HepG2 (cell line): ENCODE data around the gene CCDC142. TPM values are rescaled to one million over a fixed set of nuclear protein-coding genes. Genes with fewer than 3 reads are reported as not detected.

ENCODE experiments used
- BORCS8-MEF2B ChIP-seq: sonication (generic); formaldehyde crosslinking; IDR thresholded peaks from 2 replicates; pipeline ENCODE4 v1.8.0; 2022; ENCODE audit warnings: mild to moderate bottlenecking, missing genetic modification reagents
- ELK4 ChIP-seq: sonication (generic); formaldehyde crosslinking; IDR thresholded peaks from 2 replicates; pipeline ENCODE4 v1.9.0; 2021; ENCODE audit warnings: missing genetic modification reagents, borderline replicate concordance
- JUND ChIP-seq: sonication (generic); formaldehyde crosslinking; IDR thresholded peaks from 2 replicates; pipeline ENCODE4 v1.8.0; 2022; ENCODE audit warnings: mild to moderate bottlenecking, missing genetic modification reagents
- KAT2B ChIP-seq: fragments of 150-350 bp; IDR thresholded peaks from 2 replicates; pipeline ENCODE4 v1.6.1; 2014; ENCODE audit warnings: low read depth, low read length, borderline replicate concordance
- KLF16 ChIP-seq, 2 experiments: sonication (generic) in 1 of 2; formaldehyde crosslinking in 1 of 2; IDR thresholded peaks; 2 replicates each; pipeline versions ENCODE4 v1.6.1 to v1.8.0; 2016 to 2023; ENCODE audit warnings: missing genetic modification reagents in 2 of 2, missing compliant biosample characterization in 1 of 2
- PCBP1 ChIP-seq: fragments of 200-400 bp; formaldehyde crosslinking; IDR thresholded peaks from 2 replicates; pipeline ENCODE4 v1.6.1; 2017; ENCODE audit warnings: mild to moderate bottlenecking, low read depth, low read length, borderline replicate concordance
- PRDM4 ChIP-seq: sonication (generic); formaldehyde crosslinking; IDR thresholded peaks from 2 replicates; pipeline ENCODE4 v1.9.0; 2021; ENCODE audit warnings: missing genetic modification reagents, borderline replicate concordance
- TGIF2 ChIP-seq: IDR thresholded peaks from 2 replicates; pipeline ENCODE4 v1.6.1; 2016; ENCODE audit warnings: control low read depth, missing compliant biosample characterization
- ZNF124 ChIP-seq: sonication (generic); formaldehyde crosslinking; IDR thresholded peaks from 2 replicates; pipeline ENCODE4 v1.4.0; 2020; ENCODE audit warnings: missing genetic modification reagents
- ZNF343 ChIP-seq: sonication (generic); formaldehyde crosslinking; IDR thresholded peaks from 2 replicates; pipeline ENCODE4 v1.4.0; 2020; ENCODE audit warnings: mild to moderate bottlenecking, missing genetic modification reagents
- ZNF441 ChIP-seq: sonication (generic); formaldehyde crosslinking; IDR thresholded peaks from 2 replicates; pipeline ENCODE4 v1.7.0; 2021; ENCODE audit warnings: missing genetic modification reagents, borderline replicate concordance
- ZNF660 ChIP-seq: sonication (generic); formaldehyde crosslinking; IDR thresholded peaks from 2 replicates; pipeline ENCODE4 v1.5.1; 2020; ENCODE audit warnings: mild to moderate bottlenecking, low read depth, missing genetic modification reagents, borderline replicate concordance
- polyA plus RNA-seq, 8 experiments: library from polyadenylated mRNA; depleted of rRNA in 3 of 8; stranded (reverse) in 7 of 8; unstranded in 1 of 8; fragments of >200 nt; fragmentation: Illumina TruSeq in 4 of 8; extraction: Trizol in 4 of 8; gene quantifications; 2 replicates each; pipeline versions ENCODE4 v1.2.1 to v1.2.3, GENCODE V29; 2011 to 2016; ENCODE audit warnings: low read depth in 4 of 8, missing spikeins in 1 of 8, mixed read lengths in 1 of 8; ENCODE audit not compliant: insufficient read depth in 1 of 8
- total RNA-seq, 5 experiments: library from RNA; depleted of rRNA; stranded (reverse); fragments of >200 nt; fragmentation: Illumina TruSeq; extraction: Trizol; gene quantifications; 2 replicates each; pipeline ENCODE4 v1.2.3, GENCODE V29; 2016; ENCODE audit warnings: low read depth in 1 of 5
- TF ChIP-seq, protein P1 (sequence below), 2 experiments: IDR thresholded peaks; 2 replicates each; pipeline ENCODE4 v1.6.1; 2011 to 2012; ENCODE audit warnings: low read length in 2 of 2, borderline replicate concordance in 1 of 2, low read depth in 1 of 2, mild to moderate bottlenecking in 1 of 2, moderate library complexity in 1 of 2
- TF ChIP-seq, protein P2 (sequence below): sonication (generic); formaldehyde crosslinking; IDR thresholded peaks from 2 replicates; pipeline ENCODE4 v1.5.0; 2020; ENCODE audit warnings: mild to moderate bottlenecking, missing genetic modification reagents, moderate library complexity
- TF ChIP-seq, protein P3 (sequence below): sonication (generic); formaldehyde crosslinking; IDR thresholded peaks from 2 replicates; pipeline ENCODE4 v1.4.0; 2020; ENCODE audit warnings: missing genetic modification reagents
- TF ChIP-seq, protein P4 (sequence below): sonication (generic); formaldehyde crosslinking; IDR thresholded peaks from 2 replicates; pipeline ENCODE4; 2020; ENCODE audit warnings: missing genetic modification reagents, mild to moderate bottlenecking, borderline replicate concordance

CCDC142 gene
- total and polyA plus RNA-seq, 2 of the 13 experiments (the other 11 are each of a cell fraction or from before 2014, with no cell fraction given): 14.7 to 30.4 TPM

DNA sequence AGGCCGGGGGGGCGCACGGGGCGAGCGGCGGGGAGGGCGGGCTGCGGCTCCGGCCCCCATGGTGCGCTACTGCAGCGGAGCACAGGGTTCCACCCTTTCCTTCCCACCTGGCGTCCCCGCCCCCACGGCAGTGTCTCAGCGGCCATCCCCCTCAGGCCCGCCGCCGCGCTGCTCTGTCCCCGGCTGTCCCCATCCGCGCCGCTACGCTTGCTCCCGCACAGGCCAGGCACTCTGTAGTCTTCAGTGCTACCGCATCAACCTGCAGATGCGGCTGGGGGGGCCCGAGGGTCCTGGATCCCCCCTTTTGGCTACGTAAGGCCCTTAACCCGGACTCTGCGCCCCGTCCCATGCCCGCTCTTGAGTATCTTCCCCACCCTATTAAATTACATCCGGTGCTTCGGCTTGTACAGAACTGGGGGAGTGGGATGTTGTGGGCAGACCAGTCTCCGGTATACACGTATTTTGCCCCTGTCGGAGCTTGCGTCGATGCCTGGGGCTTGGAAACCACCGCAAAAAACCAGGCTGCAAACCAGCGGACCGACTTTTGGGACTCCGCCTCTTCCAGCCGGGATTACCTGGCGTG is 25.2 kb downstream of the CCDC142 start (continued):
- TF ChIP-seq, protein P1, sequence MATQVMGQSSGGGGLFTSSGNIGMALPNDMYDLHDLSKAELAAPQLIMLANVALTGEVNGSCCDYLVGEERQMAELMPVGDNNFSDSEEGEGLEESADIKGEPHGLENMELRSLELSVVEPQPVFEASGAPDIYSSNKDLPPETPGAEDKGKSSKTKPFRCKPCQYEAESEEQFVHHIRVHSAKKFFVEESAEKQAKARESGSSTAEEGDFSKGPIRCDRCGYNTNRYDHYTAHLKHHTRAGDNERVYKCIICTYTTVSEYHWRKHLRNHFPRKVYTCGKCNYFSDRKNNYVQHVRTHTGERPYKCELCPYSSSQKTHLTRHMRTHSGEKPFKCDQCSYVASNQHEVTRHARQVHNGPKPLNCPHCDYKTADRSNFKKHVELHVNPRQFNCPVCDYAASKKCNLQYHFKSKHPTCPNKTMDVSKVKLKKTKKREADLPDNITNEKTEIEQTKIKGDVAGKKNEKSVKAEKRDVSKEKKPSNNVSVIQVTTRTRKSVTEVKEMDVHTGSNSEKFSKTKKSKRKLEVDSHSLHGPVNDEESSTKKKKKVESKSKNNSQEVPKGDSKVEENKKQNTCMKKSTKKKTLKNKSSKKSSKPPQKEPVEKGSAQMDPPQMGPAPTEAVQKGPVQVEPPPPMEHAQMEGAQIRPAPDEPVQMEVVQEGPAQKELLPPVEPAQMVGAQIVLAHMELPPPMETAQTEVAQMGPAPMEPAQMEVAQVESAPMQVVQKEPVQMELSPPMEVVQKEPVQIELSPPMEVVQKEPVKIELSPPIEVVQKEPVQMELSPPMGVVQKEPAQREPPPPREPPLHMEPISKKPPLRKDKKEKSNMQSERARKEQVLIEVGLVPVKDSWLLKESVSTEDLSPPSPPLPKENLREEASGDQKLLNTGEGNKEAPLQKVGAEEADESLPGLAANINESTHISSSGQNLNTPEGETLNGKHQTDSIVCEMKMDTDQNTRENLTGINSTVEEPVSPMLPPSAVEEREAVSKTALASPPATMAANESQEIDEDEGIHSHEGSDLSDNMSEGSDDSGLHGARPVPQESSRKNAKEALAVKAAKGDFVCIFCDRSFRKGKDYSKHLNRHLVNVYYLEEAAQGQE (IDR thresholded peaks at IDR 0.05; ENCODE audit: borderline replicate concordance in 1 of 2, low read depth in 1 of 2, low read length in 2 of 2): no peak
- TF ChIP-seq, protein P2, sequence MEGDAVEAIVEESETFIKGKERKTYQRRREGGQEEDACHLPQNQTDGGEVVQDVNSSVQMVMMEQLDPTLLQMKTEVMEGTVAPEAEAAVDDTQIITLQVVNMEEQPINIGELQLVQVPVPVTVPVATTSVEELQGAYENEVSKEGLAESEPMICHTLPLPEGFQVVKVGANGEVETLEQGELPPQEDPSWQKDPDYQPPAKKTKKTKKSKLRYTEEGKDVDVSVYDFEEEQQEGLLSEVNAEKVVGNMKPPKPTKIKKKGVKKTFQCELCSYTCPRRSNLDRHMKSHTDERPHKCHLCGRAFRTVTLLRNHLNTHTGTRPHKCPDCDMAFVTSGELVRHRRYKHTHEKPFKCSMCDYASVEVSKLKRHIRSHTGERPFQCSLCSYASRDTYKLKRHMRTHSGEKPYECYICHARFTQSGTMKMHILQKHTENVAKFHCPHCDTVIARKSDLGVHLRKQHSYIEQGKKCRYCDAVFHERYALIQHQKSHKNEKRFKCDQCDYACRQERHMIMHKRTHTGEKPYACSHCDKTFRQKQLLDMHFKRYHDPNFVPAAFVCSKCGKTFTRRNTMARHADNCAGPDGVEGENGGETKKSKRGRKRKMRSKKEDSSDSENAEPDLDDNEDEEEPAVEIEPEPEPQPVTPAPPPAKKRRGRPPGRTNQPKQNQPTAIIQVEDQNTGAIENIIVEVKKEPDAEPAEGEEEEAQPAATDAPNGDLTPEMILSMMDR (CRISPR knock-in tag): no peak; the same call in 1 of the 2 replicates
- TF ChIP-seq KLF16 (CRISPR knock-in tag; IDR thresholded peaks at IDR 0.05) (peak in 1 of 2 experiments; percentile 82; a peak in 2 of 4 replicates), ZNF441 (CRISPR knock-in tag) (peak; percentile 79), PCBP1 (0 out of 2 replicates have a peak, but pooled peaks have one; percentile 81), KAT2B (no peak), ZNF124 (CRISPR knock-in tag) (peak; percentile 33), ZNF343 (CRISPR knock-in tag) (peak; percentile 71; the same call in 1 of the 2 replicates), JUND (no peak), ELK4 (no peak), PRDM4 (CRISPR knock-in tag) (no peak), ZNF660 (CRISPR knock-in tag) (no peak), BORCS8-MEF2B (CRISPR knock-in tag) (peak; percentile 83), TGIF2 (no peak; the same call in 1 of the 2 replicates)
- TF ChIP-seq, protein P3, sequence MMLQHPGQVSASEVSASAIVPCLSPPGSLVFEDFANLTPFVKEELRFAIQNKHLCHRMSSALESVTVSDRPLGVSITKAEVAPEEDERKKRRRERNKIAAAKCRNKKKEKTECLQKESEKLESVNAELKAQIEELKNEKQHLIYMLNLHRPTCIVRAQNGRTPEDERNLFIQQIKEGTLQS (CRISPR knock-in tag): no peak
- TF ChIP-seq, protein P4, sequence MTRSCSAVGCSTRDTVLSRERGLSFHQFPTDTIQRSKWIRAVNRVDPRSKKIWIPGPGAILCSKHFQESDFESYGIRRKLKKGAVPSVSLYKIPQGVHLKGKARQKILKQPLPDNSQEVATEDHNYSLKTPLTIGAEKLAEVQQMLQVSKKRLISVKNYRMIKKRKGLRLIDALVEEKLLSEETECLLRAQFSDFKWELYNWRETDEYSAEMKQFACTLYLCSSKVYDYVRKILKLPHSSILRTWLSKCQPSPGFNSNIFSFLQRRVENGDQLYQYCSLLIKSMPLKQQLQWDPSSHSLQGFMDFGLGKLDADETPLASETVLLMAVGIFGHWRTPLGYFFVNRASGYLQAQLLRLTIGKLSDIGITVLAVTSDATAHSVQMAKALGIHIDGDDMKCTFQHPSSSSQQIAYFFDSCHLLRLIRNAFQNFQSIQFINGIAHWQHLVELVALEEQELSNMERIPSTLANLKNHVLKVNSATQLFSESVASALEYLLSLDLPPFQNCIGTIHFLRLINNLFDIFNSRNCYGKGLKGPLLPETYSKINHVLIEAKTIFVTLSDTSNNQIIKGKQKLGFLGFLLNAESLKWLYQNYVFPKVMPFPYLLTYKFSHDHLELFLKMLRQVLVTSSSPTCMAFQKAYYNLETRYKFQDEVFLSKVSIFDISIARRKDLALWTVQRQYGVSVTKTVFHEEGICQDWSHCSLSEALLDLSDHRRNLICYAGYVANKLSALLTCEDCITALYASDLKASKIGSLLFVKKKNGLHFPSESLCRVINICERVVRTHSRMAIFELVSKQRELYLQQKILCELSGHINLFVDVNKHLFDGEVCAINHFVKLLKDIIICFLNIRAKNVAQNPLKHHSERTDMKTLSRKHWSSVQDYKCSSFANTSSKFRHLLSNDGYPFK: no peak
